Naive thymus-derived CD4-positive, alpha-beta T cell (primary cell): ENCODE results near the gene OAF. TPM values are rescaled to one million over a fixed set of nuclear protein-coding genes. Genes with fewer than 3 reads are reported as not detected.
A peak's percentile ranks its signal among the peaks of the same experiment; 100 is the strongest.

Source experiments
- ATAC-seq: fragments of 150-1000 bp; cut with Tn5 transposase; 2 replicates; pipeline ENCODE4 v1.10.0; 2021; ENCODE audit warnings: mild to moderate bottlenecking, moderate library complexity
- CTCF ChIA-PET: fragments of 350-600 bp; sonication (Branson Sonifier 250); formaldehyde crosslinking; loops from one replicate; lab custom pipeline; 2021; ENCODE audit warnings: antibody characterized with exemption; lab: Charles Lee
- POLR2A ChIA-PET: fragments of 350-600 bp; sonication (Branson Sonifier 250); formaldehyde crosslinking; loops from one replicate; lab custom pipeline; 2021; ENCODE audit warnings: antibody characterized with exemption, inconsistent platforms; lab: Charles Lee
- DNase-seq, 9 donors: peaks; one replicate each; pipeline versions ENCODE4 v3.0.0 to v3.0.0-alpha.2; 2020 to 2022; ENCODE audit warnings: mixed read lengths in 1 of 9
- H3K27ac ChIP-seq: one replicate; pipeline ENCODE4 v1.7.0; 2013; ENCODE audit warnings: mild to moderate bottlenecking, low read depth, low read length, moderate library complexity
- H3K27me3 ChIP-seq, 2 donors: one replicate each; pipeline ENCODE4 v1.7.0; 2013; ENCODE audit warnings: low read length in 2 of 2, mild to moderate bottlenecking in 2 of 2, moderate library complexity in 2 of 2; ENCODE audit not compliant: control insufficient read depth in 2 of 2, insufficient read depth in 2 of 2
- H3K36me3 ChIP-seq, 3 experiments: 1 replicate in 2 of 3; 2 replicates in 1 of 3; pipeline ENCODE4 v1.7.0; 2013; ENCODE audit warnings: low read length in 3 of 3, mild to moderate bottlenecking in 3 of 3, moderate library complexity in 1 of 3; ENCODE audit not compliant: insufficient read depth in 3 of 3, control insufficient read depth in 2 of 3
- H3K4me1 ChIP-seq, 2 donors: one replicate each; pipeline ENCODE4 v1.7.0; 2013; ENCODE audit warnings: low read length in 2 of 2, mild to moderate bottlenecking in 2 of 2, moderate library complexity in 1 of 2; ENCODE audit not compliant: control insufficient read depth in 2 of 2, insufficient read depth in 2 of 2
- H3K4me3 ChIP-seq: 2 replicates; pipeline ENCODE4 v1.7.0; 2013; ENCODE audit warnings: mild to moderate bottlenecking, low read length
- H3K9me3 ChIP-seq, 3 experiments: 1 replicate in 2 of 3; 2 replicates in 1 of 3; pipeline ENCODE4 v1.7.0; 2013; ENCODE audit warnings: low read length in 3 of 3; ENCODE audit not compliant: control insufficient read depth in 2 of 3
- H3K27ac Mint-ChIP-seq, 9 donors: one replicate each; pipeline ENCODE4 v1.8.0; 2020 to 2022; ENCODE audit warnings: mixed read lengths in 9 of 9, mild to moderate bottlenecking in 8 of 9, moderate library complexity in 5 of 9, inconsistent platforms in 2 of 9
- H3K27me3 Mint-ChIP-seq, 5 donors: one replicate each; pipeline ENCODE4 v1.8.0; 2021 to 2022; ENCODE audit warnings: mixed read lengths in 5 of 5, mild to moderate bottlenecking in 1 of 5
- H3K36me3 Mint-ChIP-seq, 5 donors: one replicate each; pipeline ENCODE4 v1.8.0; 2020 to 2022; ENCODE audit warnings: mixed read lengths in 5 of 5, mild to moderate bottlenecking in 3 of 5, inconsistent platforms in 1 of 5
- H3K4me1 Mint-ChIP-seq, 7 donors: one replicate each; pipeline ENCODE4 v1.8.0; 2020 to 2022; ENCODE audit warnings: mixed read lengths in 7 of 7, mild to moderate bottlenecking in 3 of 7, inconsistent platforms in 1 of 7
- H3K4me3 Mint-ChIP-seq, 10 donors: one replicate each; pipeline ENCODE4 v1.8.0; 2020 to 2022; ENCODE audit warnings: mild to moderate bottlenecking in 10 of 10, mixed read lengths in 10 of 10, moderate library complexity in 6 of 10, inconsistent platforms in 2 of 10
- H3K9me3 Mint-ChIP-seq, 11 donors: one replicate each; pipeline ENCODE4 v1.8.0; 2020 to 2022; ENCODE audit warnings: mixed read lengths in 11 of 11, mild to moderate bottlenecking in 4 of 11, inconsistent platforms in 1 of 11, moderate library complexity in 1 of 11
- intact Hi-C, 2 donors: fragments of 100-400 bp; cut with micrococcal nuclease; formaldehyde crosslinking; loops; one replicate each; pipeline ENCODE4 v1.15.1; 2023
- polyA plus RNA-seq, 2 donors: library from polyadenylated mRNA; unstranded; fragments of 300-500 nt; fragmentation: Illumina TruSeq; gene quantifications; one replicate each; pipeline ENCODE4 v1.2.3, GENCODE V29; 2021
- total RNA-seq, 6 experiments: library from RNA in 5 of 6; stranded (reverse) in 5 of 6; gene quantifications; 1 replicate in 5 of 6; 2 replicates in 1 of 6; pipeline ENCODE4 v1.2.3 and lab custom pipeline; 2021 to 2026

OAF gene
- 10 to 100 TPM in 1 of 5 experiments, 1 to 10 TPM in 4; 3.4 to 21.2 (median 4.6) TPM for total RNA-seq
- 1 to 10 TPM; 3.2 to 5.2 TPM for polyA plus RNA-seq
- 2.4 reads per million, percentile 12 among the genes with 10 or more reads in this experiment for total RNA-seq (lab: John Stamatoyannopoulos, UW)

- Histone ChIP-seq H3K9me3 (no peaks in the 10 kb centered on the region), H3K27me3 (no peaks in the 10 kb centered on the region), H3K27ac (peak within 1 kb of the TSS; percentile 46), H3K4me3 (peak within 1 kb of the TSS; percentile 80), H3K36me3 (no peaks in the 10 kb centered on the region), H3K4me1 (peaks cover 0 to 8% of the 10 kb centered on the region in 2 donors)
- H3K9me3 Mint-ChIP-seq, result no peaks in the 10 kb centered on the region
- DNase-seq (peak; percentile 49 to 77 (median 69)), ATAC-seq (peak; percentile 85)
- intact Hi-C loops, result loop anchor here (1.0 to 5.0 kb wide), 7 partner anchors 18 to 482 kb away; partner anchors contain the start of genes NECTIN1 (in 2 of the 2) and ARHGEF12 (in 1 of the 2)
- ChIA-PET CTCF (interaction anchor here (0.7 kb wide), 1 partner anchor 50 kb away, joined by 3 read pairs; no protein-coding TSS in a partner anchor), POLR2A (no interaction called here)
- H3K27me3 Mint-ChIP-seq, result peaks cover 0 to 70% (median 13%) of the 10 kb centered on the region in 5 donors
- H3K4me3 Mint-ChIP-seq, result peak within 1 kb of the TSS; percentile 93 to 99 (median 96)
- peaks cover 11 to 27% (median 18%) of the 10 kb centered on the region in 7 donors for H3K4me1 Mint-ChIP-seq
- H3K27ac Mint-ChIP-seq, result peak within 1 kb of the TSS; percentile 83 to 96 (median 86)
- H3K36me3 Mint-ChIP-seq, result peaks cover 0 to 2% (median 0%) of the 10 kb centered on the region in 5 donors
Measured at GRCh38 chr11:120210626-120211521, at the start of gene OAF. OAF (plus strand) TSS chr11:120211032; CDS start chr11:120211280, 248 bp downstream.

- peaks cover 72 to 78% (median 75%) of the 10 kb centered on the region in 5 donors for H3K27me3 Mint-ChIP-seq
- POLR2A ChIA-PET, result no interaction called here
- peaks cover 0 to 10% (median 8%) of the 10 kb centered on the region in 7 donors for H3K4me1 Mint-ChIP-seq
- H3K27ac ChIP-seq, result no peak overlapping the region
- H3K4me1 ChIP-seq, result no peaks in the 10 kb centered on the region
- no peak overlapping the region for H3K4me3 ChIP-seq
- peak overlapping the region in 4 of 10 donors; percentile 20 to 78 (median 48) for H3K4me3 Mint-ChIP-seq
- no peak overlapping the region for H3K27ac Mint-ChIP-seq
- intact Hi-C loops, result no loop called here
- ATAC-seq (no peak), DNase-seq (no peak)
- no peaks in the 10 kb centered on the region for H3K36me3 ChIP-seq
- H3K9me3 ChIP-seq, result no peaks in the 10 kb centered on the region
- H3K27me3 ChIP-seq, result peaks cover 0 to 6% of the 10 kb centered on the region in 2 donors
- peaks cover 0 to 30% (median 17%) of the 10 kb centered on the region in 11 donors for H3K9me3 Mint-ChIP-seq
- H3K36me3 Mint-ChIP-seq, result peaks cover 0 to 12% (median 7%) of the 10 kb centered on the region in 5 donors
- CTCF ChIA-PET, result no interaction called here
Measured at GRCh38 chr11:120167659-120168058, 43.2 kb upstream of the OAF start.

- no peaks in the 10 kb centered on the region for H3K9me3 ChIP-seq
- H3K27me3 ChIP-seq, result peaks cover 0 to 6% of the 10 kb centered on the region in 2 donors
- H3K4me3 ChIP-seq, result peak overlapping the region; percentile 48
- ATAC-seq (no peak), DNase-seq (no peak)
- Mint-ChIP-seq H3K9me3 (peaks cover 0 to 30% (median 17%) of the 10 kb centered on the region in 11 donors), H3K36me3 (peaks cover 0 to 12% (median 7%) of the 10 kb centered on the region in 5 donors), H3K4me1 (peaks cover 0 to 11% (median 8%) of the 10 kb centered on the region in 7 donors), H3K27ac (no peak overlapping the region), H3K27me3 (peaks cover 75 to 85% (median 76%) of the 10 kb centered on the region in 5 donors), H3K4me3 (peak overlapping the region; percentile 65 to 82 (median 78))
- POLR2A ChIA-PET, result no interaction called here
- no peak overlapping the region for H3K27ac ChIP-seq
- H3K4me1 ChIP-seq, result no peaks in the 10 kb centered on the region
- CTCF ChIA-PET, result interaction anchor here (0.7 to 1.5 kb wide), 3 partner anchors 10 to 62 kb away, joined by 3 to 4 read pairs (median 4); no protein-coding TSS in a partner anchor
- no peaks in the 10 kb centered on the region for H3K36me3 ChIP-seq
- intact Hi-C loops, result no loop called here
Measured at GRCh38 chr11:120168108-120168959, 42.5 kb upstream of the OAF start.

- Histone ChIP-seq H3K27ac (no peak overlapping the region), H3K27me3 (peaks cover 0 to 6% of the 10 kb centered on the region in 2 donors), H3K36me3 (no peaks in the 10 kb centered on the region), H3K4me3 (peak overlapping the region; percentile 48), H3K9me3 (no peaks in the 10 kb centered on the region), H3K4me1 (no peaks in the 10 kb centered on the region)
- ATAC-seq (peak; percentile 87), DNase-seq (peak; percentile 18 to 83 (median 50))
- POLR2A ChIA-PET, result no interaction called here
- Mint-ChIP-seq H3K27ac (no peak overlapping the region), H3K9me3 (peaks cover 0 to 30% (median 17%) of the 10 kb centered on the region in 11 donors), H3K4me1 (peaks cover 0 to 11% (median 8%) of the 10 kb centered on the region in 7 donors), H3K27me3 (peaks cover 70 to 88% (median 72%) of the 10 kb centered on the region in 5 donors), H3K4me3 (peak overlapping the region; percentile 65 to 82 (median 78)), H3K36me3 (peaks cover 0 to 12% (median 7%) of the 10 kb centered on the region in 5 donors)
- CTCF ChIA-PET, result interaction anchor here (0.7 to 1.5 kb wide), 3 partner anchors 10 to 61 kb away, joined by 3 to 4 read pairs (median 4); no protein-coding TSS in a partner anchor
- intact Hi-C loops, result loop anchor here in 1 of 2 donors (1.0 kb wide), 1 partner anchor 527 kb away; no protein-coding TSS in a partner anchor
Measured at GRCh38 chr11:120168960-120169681, 41.7 kb upstream of the OAF start.

GRCh38 chr11:120169981-120170698 lies 40.7 kb upstream of the OAF start:
- CTCF ChIA-PET, result interaction anchor here (1.0 to 1.8 kb wide), 3 partner anchors 9 to 63 kb away, joined by 3 to 11 read pairs (median 4); no protein-coding TSS in a partner anchor
- ATAC-seq, result no peak
- Mint-ChIP-seq H3K27ac (no peak overlapping the region), H3K36me3 (peaks cover 0 to 12% (median 3%) of the 10 kb centered on the region in 5 donors), H3K4me3 (peak overlapping the region in 6 of 10 donors; percentile 4 to 45 (median 20)), H3K4me1 (peaks cover 0 to 11% (median 8%) of the 10 kb centered on the region in 7 donors), H3K27me3 (peaks cover 67 to 78% (median 68%) of the 10 kb centered on the region in 5 donors), H3K9me3 (peaks cover 0 to 20% (median 8%) of the 10 kb centered on the region in 11 donors)
- POLR2A ChIA-PET, result no interaction called here
- no peaks in the 10 kb centered on the region for H3K36me3 ChIP-seq
- DNase-seq, result no peak
- intact Hi-C loops, result loop anchor here (1.0 to 5.0 kb wide), 2 partner anchors 42 to 528 kb away; partner anchors contain the start of gene OAF (in 1 of the 2)
- H3K27me3 ChIP-seq, result peaks cover 0 to 6% of the 10 kb centered on the region in 2 donors
- H3K4me1 ChIP-seq, result no peaks in the 10 kb centered on the region
- no peak overlapping the region for H3K4me3 ChIP-seq
- H3K27ac ChIP-seq, result no peak overlapping the region
- no peaks in the 10 kb centered on the region for H3K9me3 ChIP-seq
